Liver (tissue), 9 donors: ENCODE data around the gene THSD4. TPM values are rescaled to one million over a fixed set of nuclear protein-coding genes. Genes with fewer than 3 reads are reported as not detected.

Source experiments
- DNase-seq: peaks from one replicate; pipeline ENCODE4 v3.0.0-alpha.2; 2017; ENCODE audit warnings: low spot score
- H3K27ac ChIP-seq, 2 donors: one replicate each; pipeline ENCODE4 v1.7.0; 2013; ENCODE audit warnings: inconsistent platforms in 2 of 2, low read length in 2 of 2, control low read depth in 1 of 2, low read depth in 1 of 2, mild to moderate bottlenecking in 1 of 2
- H3K27me3 ChIP-seq, 4 donors: one replicate each; pipeline versions ENCODE4 v1.6.1 to v1.7.0; 2013; ENCODE audit warnings: low read length in 3 of 4, inconsistent platforms in 1 of 4, mild to moderate bottlenecking in 1 of 4, moderate library complexity in 1 of 4; ENCODE audit not compliant: control insufficient read depth in 4 of 4, insufficient read depth in 4 of 4
- H3K36me3 ChIP-seq, 4 donors: one replicate each; pipeline versions ENCODE4 v1.6.1 to v1.7.0; 2013; ENCODE audit warnings: low read length in 3 of 4, mild to moderate bottlenecking in 3 of 4, low read depth in 1 of 4, moderate library complexity in 1 of 4; ENCODE audit not compliant: control insufficient read depth in 4 of 4, insufficient read depth in 3 of 4
- H3K4me1 ChIP-seq, 4 donors: one replicate each; pipeline versions ENCODE4 v1.6.1 to v1.7.0; 2013; ENCODE audit warnings: low read length in 3 of 4, mild to moderate bottlenecking in 3 of 4, moderate library complexity in 1 of 4; ENCODE audit not compliant: control insufficient read depth in 4 of 4, insufficient read depth in 4 of 4
- H3K4me3 ChIP-seq, 3 donors: one replicate each; pipeline versions ENCODE4 v1.6.1 to v1.7.0; 2013; ENCODE audit warnings: low read length in 3 of 3, control low read depth in 1 of 3, low read depth in 1 of 3, mild to moderate bottlenecking in 1 of 3
- H3K9ac ChIP-seq, 2 donors: one replicate each; pipeline ENCODE4 v1.7.0; 2013; ENCODE audit warnings: low read length in 2 of 2, mild to moderate bottlenecking in 2 of 2, moderate library complexity in 2 of 2, control low read depth in 1 of 2, low read depth in 1 of 2
- H3K9me3 ChIP-seq, 4 donors: one replicate each; pipeline versions ENCODE4 v1.6.1 to v1.7.0; 2013; ENCODE audit warnings: low read length in 3 of 4; ENCODE audit not compliant: control insufficient read depth in 4 of 4
- EGR1 ChIP-seq, 2 donors: IDR thresholded peaks; 2 replicates each; pipeline ENCODE4 v1.6.1; 2016 to 2018; ENCODE audit warnings: antibody characterized with exemption in 2 of 2, low read depth in 2 of 2
- FOXA1 ChIP-seq: IDR thresholded peaks from 2 replicates; pipeline ENCODE4 v1.6.1; 2016; ENCODE audit warnings: antibody characterized with exemption
- FOXA2 ChIP-seq: IDR thresholded peaks from 2 replicates; pipeline ENCODE4 v1.6.1; 2016; ENCODE audit warnings: antibody characterized with exemption
- GABPA ChIP-seq, 2 donors: IDR thresholded peaks in 1 of 2; conservative IDR thresholded peaks in 1 of 2; 2 replicates each; pipeline ENCODE4 v1.6.1; 2016; ENCODE audit warnings: antibody characterized with exemption in 2 of 2, mild to moderate bottlenecking in 1 of 2, moderate library complexity in 1 of 2
- HNF4G ChIP-seq: IDR thresholded peaks from 2 replicates; pipeline ENCODE4 v1.6.1; 2016; ENCODE audit warnings: antibody characterized with exemption
- JUND ChIP-seq, 2 donors: IDR thresholded peaks; 2 replicates each; pipeline ENCODE4 v1.6.1; 2016; ENCODE audit warnings: antibody characterized with exemption in 2 of 2
- NR2F2 ChIP-seq: IDR thresholded peaks from 2 replicates; pipeline ENCODE4 v1.6.1; 2016; ENCODE audit warnings: antibody characterized with exemption
- RAD21 ChIP-seq, 2 donors: IDR thresholded peaks; 2 replicates each; pipeline ENCODE4 v1.6.1; 2016; ENCODE audit warnings: antibody characterized with exemption in 2 of 2, mild to moderate bottlenecking in 2 of 2
- RXRA ChIP-seq, 2 donors: IDR thresholded peaks; 2 replicates each; pipeline ENCODE4 v1.6.1; 2017 to 2018; ENCODE audit warnings: antibody characterized with exemption in 2 of 2, mild to moderate bottlenecking in 1 of 2
- SP1 ChIP-seq: IDR thresholded peaks from 2 replicates; pipeline ENCODE4 v1.6.1; 2018; ENCODE audit warnings: antibody characterized with exemption, mild to moderate bottlenecking
- TAF1 ChIP-seq: conservative IDR thresholded peaks from 2 replicates; pipeline ENCODE4 v1.6.1; 2016; ENCODE audit warnings: antibody characterized with exemption, mild to moderate bottlenecking
- YY1 ChIP-seq: IDR thresholded peaks from 2 replicates; pipeline ENCODE4 v1.6.1; 2016; ENCODE audit warnings: antibody characterized with exemption, mild to moderate bottlenecking
- WGBS: extraction: QIAGEN DNeasy Blood & Tissue Kit; methylation state at CpG from one replicate; pipeline ENCODE4 v1.1.7; 2013; 5-methylcytosine and 5-hydroxymethylcytosine counted together
- polyA plus RNA-seq, 2 donors: library from polyadenylated mRNA; stranded (reverse) in 1 of 2; unstranded in 1 of 2; fragments of 200-250 nt in 1 of 2; fragments of >200 nt in 1 of 2; fragmentation: Nextera tagmentation in 1 of 2; extraction: Ambion mirVana in 1 of 2; gene quantifications; one replicate each; pipeline versions ENCODE4 v1.2.1 to v1.2.3, GENCODE V29; 2013 to 2015
- total RNA-seq, 2 donors: library from RNA; depleted of rRNA; stranded (reverse); fragments of >200 nt; gene quantifications; one replicate each; pipeline ENCODE4 v1.2.3, GENCODE V29; 2014
- TF ChIP-seq, protein P1 (sequence below): fragments of 150-350 bp; IDR thresholded peaks from 2 replicates; pipeline ENCODE4 v1.5.1; 2017; ENCODE audit warnings: improper control_type of control experiment, low read depth, low read length; ENCODE audit not compliant: missing input control
- TF ChIP-seq, protein P2 (sequence below): IDR thresholded peaks from 2 replicates; pipeline ENCODE4 v1.6.1; 2016; ENCODE audit warnings: antibody characterized with exemption
- TF ChIP-seq, protein P3 (sequence below): IDR thresholded peaks from 2 replicates; pipeline ENCODE4 v1.6.1; 2016; ENCODE audit warnings: antibody characterized with exemption
- TF ChIP-seq, protein P4 (sequence below): IDR thresholded peaks from 2 replicates; pipeline ENCODE4 v1.6.1; 2016; ENCODE audit warnings: antibody characterized with exemption, mild to moderate bottlenecking
- donor health status: healthy.
- donor health status: healthy.
- donor health status: healthy.
- donor health status: healthy.
- donor health status: healthy.

Gene THSD4
- total and polyA plus RNA-seq, 4 donors = 0.23 to 11.5 (median 1.9) TPM

DNA sequence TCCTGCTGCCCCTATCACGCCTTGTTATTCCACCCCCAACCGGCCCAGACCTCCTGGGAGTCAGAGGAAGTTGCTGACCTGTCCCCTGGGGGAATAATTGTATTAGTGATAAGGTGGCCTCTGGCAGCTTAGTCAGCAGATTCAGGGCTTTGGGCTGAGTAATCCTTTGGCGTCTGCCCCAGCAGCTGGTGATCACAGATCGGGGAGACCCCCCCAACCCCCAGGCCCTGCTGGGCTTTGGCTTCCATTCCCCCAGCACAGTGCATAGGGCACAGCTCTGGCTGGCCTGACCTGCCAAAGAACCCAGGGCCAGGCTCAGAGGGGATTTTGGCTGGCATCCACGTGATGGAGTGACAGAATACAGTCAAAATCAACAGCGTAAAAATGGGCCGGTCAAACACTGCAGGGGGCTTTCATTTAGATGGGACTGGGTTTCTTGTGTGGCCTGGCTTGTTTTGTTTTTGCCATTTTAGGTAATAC, 691.2 kb downstream of the THSD4 start:
- Histone ChIP-seq H3K36me3 (no peaks in the 10 kb centered on the region), H3K9me3 (no peaks in the 10 kb centered on the region), H3K27me3 (peaks cover 0 to 4% (median 2%) of the 10 kb centered on the region in 4 donors), H3K4me1 (no peaks in the 10 kb centered on the region), H3K9ac (no peak overlapping the region), H3K27ac (no peak overlapping the region), H3K4me3 (no peak overlapping the region)
- TF ChIP-seq FOXA2 (no peak), SP1 (no peak), HNF4G (no peak), RXRA (IDR thresholded peaks at IDR 0.05) (no peak), GABPA (IDR thresholded peaks at IDR 0.05 in 1 of 2, conservative IDR thresholded peaks at IDR 0.05 in 1 of 2) (no peak), RAD21 (IDR thresholded peaks at IDR 0.05) (no peak), TAF1 (no peak)
- no peak for DNase-seq
- 44% methylated on average over 7 of the region's 7 CpGs for WGBS

DNA sequence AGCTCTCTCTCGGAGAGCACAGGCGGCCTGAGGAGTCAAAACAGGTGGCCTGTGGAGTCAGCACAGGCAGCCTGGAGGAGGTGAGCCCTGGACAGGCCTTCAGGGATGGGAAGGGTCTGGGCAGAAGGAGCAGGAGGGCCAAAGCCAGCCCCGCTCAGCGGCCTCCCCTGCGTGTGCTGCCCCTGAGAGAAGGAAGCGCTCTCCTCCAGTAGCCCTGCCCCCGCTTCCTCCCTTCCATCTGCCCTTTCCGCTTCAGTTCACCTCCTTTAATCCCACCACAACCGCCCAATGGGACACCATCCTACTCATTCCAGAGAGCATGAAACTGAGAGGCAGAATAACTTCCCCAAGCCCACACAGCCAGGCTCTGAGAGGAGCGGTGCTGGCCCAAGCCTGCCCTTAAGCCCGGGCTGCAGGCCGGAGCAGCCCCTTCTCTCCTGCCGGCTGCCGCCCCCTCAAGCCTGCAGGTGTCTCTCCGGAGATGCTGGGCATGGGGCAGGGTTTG, 691.9 kb downstream of the THSD4 start:
- no peak for DNase-seq
- H3K36me3 ChIP-seq = no peaks in the 10 kb centered on the region
- no peaks in the 10 kb centered on the region for H3K4me1 ChIP-seq
- H3K9ac ChIP-seq = no peak overlapping the region
- H3K9me3 ChIP-seq = no peaks in the 10 kb centered on the region
- H3K27ac ChIP-seq = no peak overlapping the region
- no peak overlapping the region for H3K4me3 ChIP-seq
- TF ChIP-seq, protein P1, sequence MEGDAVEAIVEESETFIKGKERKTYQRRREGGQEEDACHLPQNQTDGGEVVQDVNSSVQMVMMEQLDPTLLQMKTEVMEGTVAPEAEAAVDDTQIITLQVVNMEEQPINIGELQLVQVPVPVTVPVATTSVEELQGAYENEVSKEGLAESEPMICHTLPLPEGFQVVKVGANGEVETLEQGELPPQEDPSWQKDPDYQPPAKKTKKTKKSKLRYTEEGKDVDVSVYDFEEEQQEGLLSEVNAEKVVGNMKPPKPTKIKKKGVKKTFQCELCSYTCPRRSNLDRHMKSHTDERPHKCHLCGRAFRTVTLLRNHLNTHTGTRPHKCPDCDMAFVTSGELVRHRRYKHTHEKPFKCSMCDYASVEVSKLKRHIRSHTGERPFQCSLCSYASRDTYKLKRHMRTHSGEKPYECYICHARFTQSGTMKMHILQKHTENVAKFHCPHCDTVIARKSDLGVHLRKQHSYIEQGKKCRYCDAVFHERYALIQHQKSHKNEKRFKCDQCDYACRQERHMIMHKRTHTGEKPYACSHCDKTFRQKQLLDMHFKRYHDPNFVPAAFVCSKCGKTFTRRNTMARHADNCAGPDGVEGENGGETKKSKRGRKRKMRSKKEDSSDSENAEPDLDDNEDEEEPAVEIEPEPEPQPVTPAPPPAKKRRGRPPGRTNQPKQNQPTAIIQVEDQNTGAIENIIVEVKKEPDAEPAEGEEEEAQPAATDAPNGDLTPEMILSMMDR = no peak
- TF ChIP-seq, protein P2, sequence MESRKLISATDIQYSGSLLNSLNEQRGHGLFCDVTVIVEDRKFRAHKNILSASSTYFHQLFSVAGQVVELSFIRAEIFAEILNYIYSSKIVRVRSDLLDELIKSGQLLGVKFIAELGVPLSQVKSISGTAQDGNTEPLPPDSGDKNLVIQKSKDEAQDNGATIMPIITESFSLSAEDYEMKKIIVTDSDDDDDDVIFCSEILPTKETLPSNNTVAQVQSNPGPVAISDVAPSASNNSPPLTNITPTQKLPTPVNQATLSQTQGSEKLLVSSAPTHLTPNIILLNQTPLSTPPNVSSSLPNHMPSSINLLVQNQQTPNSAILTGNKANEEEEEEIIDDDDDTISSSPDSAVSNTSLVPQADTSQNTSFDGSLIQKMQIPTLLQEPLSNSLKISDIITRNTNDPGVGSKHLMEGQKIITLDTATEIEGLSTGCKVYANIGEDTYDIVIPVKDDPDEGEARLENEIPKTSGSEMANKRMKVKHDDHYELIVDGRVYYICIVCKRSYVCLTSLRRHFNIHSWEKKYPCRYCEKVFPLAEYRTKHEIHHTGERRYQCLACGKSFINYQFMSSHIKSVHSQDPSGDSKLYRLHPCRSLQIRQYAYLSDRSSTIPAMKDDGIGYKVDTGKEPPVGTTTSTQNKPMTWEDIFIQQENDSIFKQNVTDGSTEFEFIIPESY = no peak
- TF ChIP-seq JUND (IDR thresholded peaks at IDR 0.05) (no peak), TAF1 (no peak), YY1 (no peak), EGR1 (IDR thresholded peaks at IDR 0.05; ENCODE audit: low read depth in 2 of 2) (no peak), GABPA (IDR thresholded peaks at IDR 0.05 in 1 of 2, conservative IDR thresholded peaks at IDR 0.05 in 1 of 2) (no peak), FOXA1 (no peak), NR2F2 (no peak), RXRA (IDR thresholded peaks at IDR 0.05) (no peak)
- TF ChIP-seq, protein P3, sequence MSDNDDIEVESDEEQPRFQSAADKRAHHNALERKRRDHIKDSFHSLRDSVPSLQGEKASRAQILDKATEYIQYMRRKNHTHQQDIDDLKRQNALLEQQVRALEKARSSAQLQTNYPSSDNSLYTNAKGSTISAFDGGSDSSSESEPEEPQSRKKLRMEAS = no peak
- TF ChIP-seq, protein P4, sequence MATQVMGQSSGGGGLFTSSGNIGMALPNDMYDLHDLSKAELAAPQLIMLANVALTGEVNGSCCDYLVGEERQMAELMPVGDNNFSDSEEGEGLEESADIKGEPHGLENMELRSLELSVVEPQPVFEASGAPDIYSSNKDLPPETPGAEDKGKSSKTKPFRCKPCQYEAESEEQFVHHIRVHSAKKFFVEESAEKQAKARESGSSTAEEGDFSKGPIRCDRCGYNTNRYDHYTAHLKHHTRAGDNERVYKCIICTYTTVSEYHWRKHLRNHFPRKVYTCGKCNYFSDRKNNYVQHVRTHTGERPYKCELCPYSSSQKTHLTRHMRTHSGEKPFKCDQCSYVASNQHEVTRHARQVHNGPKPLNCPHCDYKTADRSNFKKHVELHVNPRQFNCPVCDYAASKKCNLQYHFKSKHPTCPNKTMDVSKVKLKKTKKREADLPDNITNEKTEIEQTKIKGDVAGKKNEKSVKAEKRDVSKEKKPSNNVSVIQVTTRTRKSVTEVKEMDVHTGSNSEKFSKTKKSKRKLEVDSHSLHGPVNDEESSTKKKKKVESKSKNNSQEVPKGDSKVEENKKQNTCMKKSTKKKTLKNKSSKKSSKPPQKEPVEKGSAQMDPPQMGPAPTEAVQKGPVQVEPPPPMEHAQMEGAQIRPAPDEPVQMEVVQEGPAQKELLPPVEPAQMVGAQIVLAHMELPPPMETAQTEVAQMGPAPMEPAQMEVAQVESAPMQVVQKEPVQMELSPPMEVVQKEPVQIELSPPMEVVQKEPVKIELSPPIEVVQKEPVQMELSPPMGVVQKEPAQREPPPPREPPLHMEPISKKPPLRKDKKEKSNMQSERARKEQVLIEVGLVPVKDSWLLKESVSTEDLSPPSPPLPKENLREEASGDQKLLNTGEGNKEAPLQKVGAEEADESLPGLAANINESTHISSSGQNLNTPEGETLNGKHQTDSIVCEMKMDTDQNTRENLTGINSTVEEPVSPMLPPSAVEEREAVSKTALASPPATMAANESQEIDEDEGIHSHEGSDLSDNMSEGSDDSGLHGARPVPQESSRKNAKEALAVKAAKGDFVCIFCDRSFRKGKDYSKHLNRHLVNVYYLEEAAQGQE = no peak
- WGBS = 75% methylated on average over 15 of the region's 15 CpGs
- H3K27me3 ChIP-seq = peaks cover 0 to 4% (median 2%) of the 10 kb centered on the region in 4 donors
